Measurements from ENCODE around the gene MYEOV.

Gene MYEOV

DNA sequence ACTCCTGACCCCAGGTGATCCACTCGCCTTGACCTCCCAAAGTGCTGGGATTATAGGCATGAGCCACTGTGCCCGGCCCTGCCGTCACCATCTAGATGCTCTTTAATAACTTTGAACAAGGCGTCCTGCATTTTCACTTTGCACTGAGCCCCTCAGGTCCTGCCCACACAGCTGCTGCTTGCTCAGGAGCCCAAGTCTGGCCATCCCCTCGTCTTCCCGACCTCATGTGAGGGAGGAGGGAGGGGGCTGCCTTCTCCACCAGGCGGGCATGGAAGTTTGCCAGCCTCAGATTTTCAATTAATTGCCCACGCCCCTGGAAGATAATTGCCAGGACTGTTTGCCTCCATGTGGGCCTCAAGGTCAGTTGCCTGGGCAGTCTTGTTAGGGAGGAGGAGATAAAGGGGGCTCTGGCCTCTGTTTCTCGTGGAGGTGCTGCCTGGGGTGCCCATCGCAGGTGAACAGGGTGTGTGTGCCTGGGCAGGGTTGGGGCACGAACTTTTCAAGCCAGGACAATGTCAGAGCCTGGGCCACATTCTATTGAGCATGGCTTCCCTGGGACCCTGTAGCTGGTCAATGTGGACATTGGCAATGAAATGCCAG is 27.9 kb upstream of the MYEOV start:
- DNase-seq (ENCODE audit: low read depth): no peak
- H3K4me3 ChIP-seq (ENCODE audit: low read length): no peak overlapping the region
- TF ChIP-seq, protein P1, sequence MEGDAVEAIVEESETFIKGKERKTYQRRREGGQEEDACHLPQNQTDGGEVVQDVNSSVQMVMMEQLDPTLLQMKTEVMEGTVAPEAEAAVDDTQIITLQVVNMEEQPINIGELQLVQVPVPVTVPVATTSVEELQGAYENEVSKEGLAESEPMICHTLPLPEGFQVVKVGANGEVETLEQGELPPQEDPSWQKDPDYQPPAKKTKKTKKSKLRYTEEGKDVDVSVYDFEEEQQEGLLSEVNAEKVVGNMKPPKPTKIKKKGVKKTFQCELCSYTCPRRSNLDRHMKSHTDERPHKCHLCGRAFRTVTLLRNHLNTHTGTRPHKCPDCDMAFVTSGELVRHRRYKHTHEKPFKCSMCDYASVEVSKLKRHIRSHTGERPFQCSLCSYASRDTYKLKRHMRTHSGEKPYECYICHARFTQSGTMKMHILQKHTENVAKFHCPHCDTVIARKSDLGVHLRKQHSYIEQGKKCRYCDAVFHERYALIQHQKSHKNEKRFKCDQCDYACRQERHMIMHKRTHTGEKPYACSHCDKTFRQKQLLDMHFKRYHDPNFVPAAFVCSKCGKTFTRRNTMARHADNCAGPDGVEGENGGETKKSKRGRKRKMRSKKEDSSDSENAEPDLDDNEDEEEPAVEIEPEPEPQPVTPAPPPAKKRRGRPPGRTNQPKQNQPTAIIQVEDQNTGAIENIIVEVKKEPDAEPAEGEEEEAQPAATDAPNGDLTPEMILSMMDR (IDR thresholded peaks at IDR 0.05; ENCODE audit: insufficient read depth, low read depth, low read length, missing control alignments): no peak

DNA sequence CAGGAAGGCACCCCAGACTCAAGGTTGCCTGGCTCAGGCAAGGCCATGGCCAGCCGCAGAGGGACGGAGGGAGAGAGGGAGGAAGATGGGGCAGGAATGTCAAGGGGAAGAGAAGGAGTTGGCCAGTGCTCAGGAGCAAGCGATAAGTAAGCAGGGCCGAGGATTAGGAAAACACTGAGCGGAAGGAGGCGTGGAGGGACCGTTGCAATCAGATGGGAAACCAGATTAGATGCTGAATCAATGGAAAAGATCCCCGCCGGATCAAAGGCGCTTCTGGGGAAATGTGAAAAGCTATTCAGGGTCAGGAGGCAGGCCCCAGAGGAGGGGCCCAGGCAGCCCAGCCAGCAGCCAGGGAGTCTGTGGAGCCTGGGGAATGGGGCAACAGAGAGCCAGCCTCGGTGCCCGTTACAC is 26.6 kb upstream of the MYEOV start:
- no peak for DNase-seq (ENCODE audit: low read depth)
- H3K4me3 ChIP-seq (ENCODE audit: low read length): no peak overlapping the region
- TF ChIP-seq, protein P1 (IDR thresholded peaks at IDR 0.05; ENCODE audit: insufficient read depth, low read depth, low read length, missing control alignments): no peak

GRCh38 chr11:69268911-69269310 is 25.0 kb upstream of the MYEOV start:
- no peak overlapping the region for H3K4me3 ChIP-seq (ENCODE audit: low read length)
- no peak for DNase-seq (ENCODE audit: low read depth)
- TF ChIP-seq, protein P1 (IDR thresholded peaks at IDR 0.05; ENCODE audit: insufficient read depth, low read depth, low read length, missing control alignments): no peak

DNA sequence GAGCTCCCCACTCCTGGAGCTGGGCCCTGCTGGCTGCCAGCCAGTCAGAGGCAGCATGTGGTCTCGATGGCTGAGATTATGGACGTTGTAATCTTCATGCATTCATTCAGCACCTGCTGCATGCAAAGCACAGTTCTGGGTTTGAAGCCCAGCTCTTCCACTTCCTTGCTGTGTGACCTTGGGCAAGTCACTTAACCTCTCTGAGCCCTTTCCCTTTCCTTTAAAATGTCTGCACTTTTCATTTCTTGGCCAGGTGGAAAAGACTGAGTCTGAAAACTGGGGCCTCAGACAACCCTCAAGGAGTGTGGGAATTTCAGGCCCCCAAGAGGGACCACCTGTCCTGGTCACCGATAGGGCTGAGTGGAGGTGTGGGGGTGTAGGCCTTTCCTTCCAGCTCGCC is 24.6 kb upstream of the MYEOV start:
- TF ChIP-seq, protein P1 (IDR thresholded peaks at IDR 0.05; ENCODE audit: insufficient read depth, low read depth, low read length, missing control alignments): no peak
- H3K4me3 ChIP-seq (ENCODE audit: low read length): no peak overlapping the region
- DNase-seq (ENCODE audit: low read depth): no peak

DNA sequence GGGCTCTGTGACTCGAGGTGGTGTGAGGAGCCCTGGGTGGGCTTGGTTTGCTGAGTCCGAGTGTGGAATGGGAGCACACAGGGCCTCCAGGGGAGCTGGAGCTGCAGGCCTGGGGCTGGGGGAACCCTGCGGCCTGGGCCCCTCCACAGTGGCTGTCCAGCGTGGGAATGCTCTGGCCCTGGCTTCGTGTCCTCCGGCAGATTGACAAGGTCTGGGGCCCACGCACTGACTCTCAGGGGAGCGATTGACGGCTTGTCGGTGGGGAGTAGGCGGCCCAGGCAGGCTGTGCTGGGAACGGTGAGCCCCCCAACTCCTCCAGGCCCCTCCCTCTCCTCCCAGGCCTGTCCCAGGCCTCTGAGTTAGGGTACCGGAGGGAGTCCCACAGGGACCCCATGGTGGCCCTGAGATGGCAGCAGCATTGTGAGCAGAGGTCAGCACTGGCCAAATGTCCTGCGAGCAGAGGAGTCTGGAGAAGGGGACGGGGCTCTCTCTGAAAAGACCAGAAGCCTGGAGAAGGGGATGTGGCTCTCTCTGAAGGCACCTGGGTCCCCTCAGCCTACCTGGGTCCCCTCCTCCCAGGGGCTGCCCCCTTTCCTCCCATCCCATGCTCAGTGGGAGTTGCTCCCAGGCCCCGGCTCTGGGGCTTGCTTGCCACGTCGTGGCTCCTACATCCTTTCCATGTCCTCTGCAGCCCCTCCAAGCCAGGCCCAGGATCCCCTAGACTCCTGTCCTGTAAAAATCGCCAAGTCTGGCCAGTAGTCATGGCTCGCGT is 23.8 kb upstream of the MYEOV start:
- H3K4me3 ChIP-seq (ENCODE audit: low read length): no peak overlapping the region
- TF ChIP-seq, protein P1 (IDR thresholded peaks at IDR 0.05; ENCODE audit: insufficient read depth, low read depth, low read length, missing control alignments): no peak
- DNase-seq (ENCODE audit: low read depth): no peak

DNA sequence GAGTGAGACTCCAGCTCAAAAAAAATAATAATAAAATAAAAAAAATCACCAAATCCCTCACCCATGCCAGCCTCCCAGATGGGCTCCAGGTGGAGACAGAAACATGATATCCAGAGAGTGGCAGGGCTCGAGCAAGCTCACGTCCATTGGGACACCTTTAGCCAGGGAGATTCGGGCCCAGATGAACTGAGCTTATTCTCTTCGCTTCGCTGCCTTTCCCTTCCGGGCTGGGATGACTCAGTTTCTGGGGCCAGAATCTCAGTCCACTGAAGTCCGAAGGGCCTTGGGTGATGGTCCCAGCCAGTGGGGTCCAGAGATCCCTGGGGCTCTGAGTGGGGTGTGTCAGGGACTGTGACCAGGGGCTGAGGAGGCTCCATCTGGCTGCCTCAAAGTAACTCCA is 23.0 kb upstream of the MYEOV start:
- no peak overlapping the region for H3K4me3 ChIP-seq (ENCODE audit: low read length)
- DNase-seq (ENCODE audit: low read depth): no peak
- TF ChIP-seq, protein P1 (IDR thresholded peaks at IDR 0.05; ENCODE audit: insufficient read depth, low read depth, low read length, missing control alignments): no peak
